NCI-H2171 (cell line): Measurements from ENCODE around the gene CBX6.
A peak's percentile ranks its signal among the peaks of the same experiment; 100 is the strongest.

ENCODE experiments used
- DNase-seq: peaks from one replicate; lab custom pipeline; 2025; lab: John Stamatoyannopoulos, UW

CBX6 gene

DNA sequence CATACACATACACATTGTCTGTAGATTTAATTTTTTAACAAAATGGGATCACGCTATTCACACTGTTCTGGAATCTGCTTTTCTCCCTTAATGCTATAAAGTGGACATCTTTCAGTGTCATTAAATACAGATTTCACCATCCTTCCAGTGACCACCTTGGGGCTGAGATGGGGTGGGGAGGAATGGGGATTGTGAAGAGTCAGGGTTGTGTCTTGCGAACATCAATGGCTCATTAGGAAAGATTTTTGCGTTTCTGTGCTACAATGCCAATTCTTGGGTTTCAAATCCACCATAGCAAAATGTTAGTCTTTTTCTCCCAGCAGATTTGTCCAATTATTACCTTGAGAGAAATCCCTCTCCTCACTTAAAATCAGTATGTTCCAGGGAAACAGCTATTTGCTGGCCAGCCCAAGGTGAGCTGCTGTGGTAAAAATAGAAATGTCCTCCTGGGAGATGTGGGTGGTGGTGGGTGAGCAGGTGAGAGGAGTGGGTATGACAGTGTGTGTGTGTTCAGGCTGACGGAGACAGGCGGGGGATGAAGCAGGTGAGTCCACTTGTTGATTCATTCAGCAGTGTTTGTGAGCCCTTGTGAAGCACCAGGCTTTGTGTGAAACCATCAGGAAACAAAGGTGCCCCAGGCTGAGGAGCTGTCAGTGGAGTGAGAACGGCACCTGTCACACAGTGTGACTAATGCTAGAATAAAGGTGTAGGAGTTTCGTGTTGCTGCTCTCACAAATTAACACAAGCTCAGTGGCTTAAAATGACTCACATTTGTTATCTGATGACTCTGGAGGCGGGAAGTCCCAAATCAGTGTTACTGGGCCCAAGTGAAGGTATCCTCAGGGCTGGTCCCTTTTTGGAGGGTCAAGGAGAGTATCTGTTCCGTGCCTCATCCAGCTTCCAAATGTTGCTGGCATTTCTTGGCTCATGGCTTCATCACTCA is 1.7 kb upstream of the CBX6 start:
- DNase-seq, result no peak

DNA sequence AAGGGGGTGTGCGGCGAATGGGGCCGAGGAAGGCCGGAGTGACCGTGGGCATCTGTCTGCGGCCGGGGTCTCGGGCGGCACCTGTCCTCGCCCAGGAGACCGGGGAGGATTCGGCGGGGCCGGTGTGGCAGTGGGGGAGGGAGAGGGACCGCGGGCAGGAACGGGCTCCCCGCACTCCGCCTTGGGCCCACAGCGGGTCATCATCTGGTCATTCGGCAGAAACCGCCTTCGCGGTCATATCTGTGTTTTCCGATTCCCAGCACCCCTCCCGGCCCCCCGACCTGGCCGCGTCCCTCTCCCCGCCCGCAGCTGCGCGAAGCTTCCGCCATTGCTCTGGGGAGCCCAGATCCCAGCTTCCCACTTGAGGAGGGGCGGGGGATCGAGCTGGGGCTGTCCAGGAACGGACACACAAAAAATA is 824 bp upstream of the CBX6 start:
- DNase-seq, result peak; percentile 46

DNA sequence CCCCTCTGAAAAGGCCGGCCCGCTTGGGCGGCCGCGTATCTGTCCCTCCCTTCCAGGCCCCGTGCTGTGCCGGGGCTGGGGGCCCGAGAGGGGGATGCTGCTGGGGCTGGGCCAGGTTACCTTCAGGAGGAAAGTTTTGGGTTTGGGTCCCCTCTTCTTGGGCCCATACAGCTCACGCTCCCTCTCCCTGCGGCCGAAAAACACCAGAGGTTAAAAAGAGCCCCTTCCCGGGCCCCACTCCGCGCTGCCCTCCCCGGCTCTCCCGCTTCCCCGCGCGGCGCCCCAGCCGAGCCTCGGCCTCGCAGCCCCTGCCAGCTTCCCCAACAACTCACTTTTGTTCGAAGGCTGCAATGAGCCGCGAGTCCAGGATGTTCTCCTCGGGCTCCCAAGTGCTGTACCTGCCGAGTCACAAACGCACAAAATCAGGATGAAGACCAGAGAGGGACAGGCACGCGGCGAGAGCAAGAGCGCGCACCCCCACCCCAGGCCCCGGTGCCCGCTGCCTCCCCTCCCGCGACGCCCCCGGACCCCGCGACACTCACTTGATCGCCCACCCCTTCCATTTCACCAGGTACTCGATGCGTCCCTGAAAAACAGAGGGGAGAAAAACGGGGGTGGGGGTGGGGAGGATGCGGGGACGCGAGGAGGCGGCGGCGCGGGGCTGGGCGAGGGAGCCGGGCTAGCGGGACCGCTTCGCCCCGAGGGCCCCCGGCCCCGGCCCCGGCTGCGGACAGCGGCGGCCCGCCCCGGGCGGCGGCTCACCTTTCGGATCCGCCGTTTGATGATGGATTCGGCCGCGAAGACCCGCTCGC is 450 bp downstream of the CBX6 start:
- no peak for DNase-seq

DNA sequence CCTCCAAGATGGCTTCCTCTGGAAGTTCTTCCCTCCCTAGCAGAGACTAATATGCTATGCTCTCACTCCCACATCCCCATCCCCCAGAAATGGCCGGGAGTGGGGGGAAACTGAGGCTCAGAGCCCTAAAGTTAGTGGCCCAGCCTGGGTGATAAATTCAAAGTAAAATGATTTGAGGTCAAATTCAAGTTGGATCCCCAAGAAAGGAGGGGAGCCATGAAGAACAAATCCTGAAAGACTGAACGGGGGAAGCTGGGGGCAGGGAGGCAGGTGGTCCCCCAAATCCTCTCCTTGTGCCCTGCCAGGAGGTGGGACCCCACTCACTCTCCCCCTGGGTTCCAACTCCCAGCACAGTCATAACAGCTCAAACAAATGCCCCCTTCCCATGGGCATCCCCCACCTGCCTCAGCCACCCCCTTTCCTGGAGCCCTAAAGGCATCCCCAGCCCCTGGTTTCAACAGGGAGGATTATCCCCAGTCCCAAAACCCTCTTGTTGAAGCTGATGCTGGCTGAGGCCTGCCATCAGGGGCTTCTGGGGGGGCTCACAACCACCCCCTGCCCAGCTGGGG is 1.1 kb downstream of the CBX6 start:
- DNase-seq, result no peak

DNA sequence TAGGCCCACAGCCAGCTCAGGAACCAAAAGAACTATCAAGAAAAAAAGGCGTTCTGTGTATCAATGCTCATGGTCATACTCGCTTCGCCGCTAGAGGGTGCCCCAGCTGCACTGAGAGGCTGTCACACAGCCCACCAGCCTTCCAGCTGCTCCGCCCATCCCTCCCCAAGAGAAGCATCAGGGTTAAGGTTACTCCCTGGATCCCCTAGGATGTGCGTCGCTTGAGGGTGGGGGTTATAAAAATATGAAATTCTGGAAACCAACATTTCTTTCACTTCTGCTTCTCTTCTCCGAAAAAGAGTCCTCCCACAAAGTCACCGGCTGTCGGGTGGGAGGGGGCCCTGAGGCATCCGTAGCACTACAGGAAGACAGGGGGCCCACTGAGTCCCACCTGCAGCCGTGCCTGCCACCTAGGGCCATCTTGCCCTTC is 1.7 kb downstream of the CBX6 start:
- DNase-seq, result peak; percentile 83

DNA sequence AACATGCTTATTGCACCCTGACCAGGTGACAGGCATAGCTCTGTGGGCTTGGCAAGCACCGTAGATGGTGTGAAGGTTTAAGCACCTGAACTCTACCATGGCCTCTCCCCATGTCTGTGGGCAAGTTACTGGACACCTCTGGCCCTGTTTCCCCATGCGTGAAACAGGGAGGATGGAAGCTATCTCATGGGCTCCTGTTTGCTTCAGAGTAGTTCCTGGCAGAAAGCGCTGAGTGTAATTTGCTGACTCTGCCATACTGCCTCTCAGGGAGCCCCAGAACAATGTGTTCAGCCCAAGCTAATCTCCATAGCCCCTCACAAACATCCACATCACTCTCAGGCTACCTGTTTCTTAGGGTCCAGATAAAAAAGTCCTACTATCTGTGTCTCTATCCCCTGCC is 2.4 kb downstream of the CBX6 start:
- no peak for DNase-seq

DNA sequence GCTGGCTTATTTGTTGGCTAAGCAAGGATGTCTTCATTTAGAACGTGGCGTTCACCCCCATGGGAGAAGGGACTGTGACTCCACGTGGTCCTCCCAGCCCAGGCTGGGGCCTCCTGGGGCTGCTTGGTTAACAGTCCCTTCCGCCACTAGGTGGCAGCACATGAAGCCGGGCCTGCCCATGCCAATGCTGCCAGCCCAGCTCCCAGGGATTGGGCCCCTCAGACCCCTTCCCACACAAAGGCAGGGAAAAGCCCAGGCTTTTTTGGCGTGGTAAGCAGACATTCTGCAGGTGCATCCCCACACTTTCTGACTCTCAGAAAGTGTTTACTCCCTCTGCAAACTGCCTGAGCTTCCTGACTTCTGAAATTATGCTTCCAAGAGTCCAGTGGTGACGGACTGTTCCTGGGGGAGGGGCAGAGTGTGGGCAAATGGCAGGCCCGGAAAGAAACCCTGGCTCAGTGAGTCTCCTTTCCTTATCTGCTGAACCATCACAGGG is 3.1 kb downstream of the CBX6 start:
- DNase-seq, result peak; percentile 66

DNA sequence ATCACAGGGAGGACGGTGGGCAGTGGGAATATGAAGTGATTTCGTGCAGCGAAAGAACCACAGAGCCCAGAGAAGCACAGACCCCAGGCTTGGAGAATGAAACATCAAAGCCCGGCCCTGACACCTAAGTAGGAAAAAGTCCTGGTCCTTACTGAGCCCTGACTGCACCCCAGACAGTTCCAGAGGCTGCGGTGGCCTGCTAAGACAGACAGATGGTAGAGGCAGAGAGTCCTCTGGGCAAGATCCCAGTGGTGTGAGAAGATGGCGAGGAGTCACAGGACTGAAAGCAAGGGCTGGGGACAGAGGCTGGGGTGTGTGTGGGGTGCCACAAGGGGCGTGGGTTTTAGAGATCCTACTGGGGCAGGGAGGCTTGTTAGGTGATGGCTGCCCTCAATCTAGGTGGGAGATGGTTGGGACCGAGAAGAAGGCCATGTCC is 3.7 kb downstream of the CBX6 start:
- DNase-seq, result no peak

DNA sequence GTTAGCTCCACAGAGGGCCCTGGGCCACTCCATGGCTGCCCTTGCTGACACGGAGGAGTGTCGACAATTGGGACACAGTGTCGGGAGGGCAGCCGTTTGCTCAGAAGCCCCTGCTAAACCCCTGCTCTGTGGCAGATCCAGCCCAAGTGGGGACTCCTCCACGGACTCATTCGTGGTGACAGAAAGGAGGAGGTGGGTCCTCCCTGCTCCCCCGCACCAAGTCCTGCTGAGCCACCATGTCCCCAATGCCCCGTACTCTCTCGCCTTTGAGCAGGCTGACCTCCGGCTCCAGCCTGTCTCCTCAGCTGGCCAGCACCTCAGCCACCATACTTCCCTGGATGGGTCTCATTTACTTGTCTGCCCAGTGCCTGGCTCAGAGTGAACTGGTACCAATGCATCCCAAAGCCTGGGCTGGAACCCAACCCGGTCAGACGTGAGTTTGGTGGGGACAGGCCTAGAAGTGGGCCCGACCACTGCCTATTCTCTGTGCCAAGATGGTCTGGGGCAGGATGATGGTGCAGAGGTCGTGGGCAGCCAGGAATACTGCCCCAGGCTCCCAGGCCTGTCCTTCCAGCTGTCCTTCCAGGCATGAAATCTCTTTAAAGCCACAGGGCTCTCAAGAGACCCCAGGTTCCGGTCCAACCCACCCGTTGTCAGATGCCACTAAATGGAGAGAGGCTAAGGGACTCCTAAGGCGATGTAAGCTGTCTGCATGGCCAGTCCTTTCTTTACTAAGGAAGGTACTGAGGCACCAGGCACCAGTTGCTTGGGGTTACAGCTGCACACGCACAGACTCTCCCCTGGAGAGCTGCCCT is 4.3 kb downstream of the CBX6 start:
- no peak for DNase-seq

DNA sequence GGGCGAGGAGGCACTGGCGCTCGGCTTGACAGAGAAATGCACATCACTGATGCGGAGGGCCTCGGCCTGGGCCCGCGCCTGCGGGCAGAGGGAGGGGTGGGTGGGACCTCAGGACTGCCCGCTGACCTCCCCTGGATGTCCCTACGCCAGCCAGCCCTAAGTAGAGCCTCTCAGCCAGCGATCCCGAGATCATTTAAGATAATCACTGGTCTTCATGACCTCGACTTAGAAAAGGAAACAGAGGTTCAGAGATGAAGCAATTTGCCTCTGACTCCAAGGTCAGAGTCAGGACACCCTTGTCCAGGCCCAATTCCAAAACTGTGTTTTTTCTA is 4.9 kb downstream of the CBX6 start:
- DNase-seq, result no peak

DNA sequence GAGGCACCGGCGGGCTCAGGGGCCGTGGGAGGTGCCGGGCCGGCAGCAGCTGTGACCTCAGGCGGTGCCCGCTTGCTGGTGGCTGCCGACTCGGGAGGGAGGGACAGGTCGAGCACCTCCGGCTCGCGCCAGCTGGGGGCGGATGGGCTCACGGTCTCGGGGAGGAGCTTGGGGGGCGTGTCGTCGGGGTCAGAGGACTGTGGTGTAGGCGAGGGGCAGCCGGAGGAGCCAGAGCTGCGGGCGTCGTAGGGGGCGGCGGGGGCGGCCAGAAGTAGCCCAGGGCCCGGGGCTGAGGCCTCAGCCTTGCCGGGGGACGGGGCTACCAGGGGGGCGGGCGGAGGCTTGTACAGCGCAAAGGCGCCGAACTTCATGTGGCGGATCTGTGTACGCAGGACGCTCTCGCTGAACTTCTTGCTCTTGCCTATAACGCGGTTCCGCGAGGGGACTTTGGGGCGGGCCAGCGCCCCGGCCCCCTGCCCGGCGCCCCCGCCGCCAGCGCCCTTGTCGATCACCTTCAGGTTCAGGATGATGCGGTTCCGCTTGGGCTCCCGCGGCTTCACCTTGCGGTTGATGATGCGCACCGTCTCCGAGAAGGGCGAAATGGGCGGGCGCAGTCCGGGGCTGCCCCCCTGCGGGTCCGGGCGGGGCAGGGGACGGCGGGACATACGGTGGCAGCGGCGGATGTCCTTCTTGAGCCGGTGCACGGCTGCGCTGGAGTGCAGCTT is 5.5 kb downstream of the CBX6 start:
- no peak for DNase-seq

DNA sequence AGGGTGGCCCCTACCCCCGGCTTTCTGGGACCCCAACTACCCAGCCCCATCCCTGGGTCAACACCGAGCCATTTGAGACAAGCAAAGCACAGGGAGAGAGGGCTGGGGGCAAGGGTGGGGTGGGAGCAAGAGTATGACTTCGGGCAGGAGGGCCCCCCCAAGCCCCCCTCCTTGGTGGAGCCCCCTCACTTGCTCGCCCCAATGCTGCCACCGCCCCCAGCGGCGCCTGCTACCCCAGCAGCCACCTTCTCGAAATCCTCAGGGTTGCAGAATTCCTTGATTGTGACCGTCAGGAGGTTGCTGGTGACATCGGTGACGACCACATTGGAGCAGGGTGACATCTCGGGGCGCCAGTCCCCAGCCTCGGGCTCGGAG is 6.0 kb downstream of the CBX6 start:
- DNase-seq, result no peak

DNA sequence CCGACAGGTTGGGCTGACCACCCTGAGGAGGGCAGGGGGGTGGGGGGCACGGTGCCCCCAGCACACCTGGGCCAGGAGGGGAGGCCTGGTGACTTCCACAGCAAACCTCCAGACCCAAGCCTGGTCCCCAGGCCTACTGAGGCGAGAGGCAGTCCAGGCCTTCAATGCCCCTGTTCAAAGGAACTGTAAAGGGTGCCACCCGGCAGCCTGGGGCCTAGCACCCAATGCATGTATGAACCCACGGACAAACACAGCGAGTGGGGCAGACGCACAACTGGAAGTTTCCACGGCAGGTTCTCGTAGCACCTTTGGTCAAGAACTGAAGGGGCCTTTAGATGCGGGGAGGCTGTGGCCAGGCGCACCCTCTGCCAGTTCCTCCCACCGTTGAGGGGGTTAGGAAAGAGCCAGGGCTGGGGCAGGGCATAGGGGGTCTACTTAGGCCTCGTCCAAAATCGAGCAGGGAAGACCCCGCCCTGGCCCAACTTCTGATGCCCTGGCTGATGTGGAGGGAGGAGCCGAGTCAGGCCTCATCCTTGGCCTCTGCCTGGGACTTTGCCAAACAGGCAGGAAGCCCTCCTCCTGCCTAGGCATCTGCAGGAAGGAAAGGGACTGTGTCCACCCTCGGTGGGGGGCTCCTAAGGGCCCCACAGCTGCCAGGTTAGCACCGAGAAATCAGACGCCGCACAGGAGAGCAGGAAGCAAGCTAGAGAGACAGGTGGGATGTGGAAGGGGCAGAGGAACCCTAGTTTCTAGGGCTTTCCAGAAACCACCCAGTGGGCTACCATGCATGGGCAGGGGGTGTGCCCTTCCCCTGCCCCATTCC is 6.6 kb downstream of the CBX6 start:
- DNase-seq, result no peak

DNA sequence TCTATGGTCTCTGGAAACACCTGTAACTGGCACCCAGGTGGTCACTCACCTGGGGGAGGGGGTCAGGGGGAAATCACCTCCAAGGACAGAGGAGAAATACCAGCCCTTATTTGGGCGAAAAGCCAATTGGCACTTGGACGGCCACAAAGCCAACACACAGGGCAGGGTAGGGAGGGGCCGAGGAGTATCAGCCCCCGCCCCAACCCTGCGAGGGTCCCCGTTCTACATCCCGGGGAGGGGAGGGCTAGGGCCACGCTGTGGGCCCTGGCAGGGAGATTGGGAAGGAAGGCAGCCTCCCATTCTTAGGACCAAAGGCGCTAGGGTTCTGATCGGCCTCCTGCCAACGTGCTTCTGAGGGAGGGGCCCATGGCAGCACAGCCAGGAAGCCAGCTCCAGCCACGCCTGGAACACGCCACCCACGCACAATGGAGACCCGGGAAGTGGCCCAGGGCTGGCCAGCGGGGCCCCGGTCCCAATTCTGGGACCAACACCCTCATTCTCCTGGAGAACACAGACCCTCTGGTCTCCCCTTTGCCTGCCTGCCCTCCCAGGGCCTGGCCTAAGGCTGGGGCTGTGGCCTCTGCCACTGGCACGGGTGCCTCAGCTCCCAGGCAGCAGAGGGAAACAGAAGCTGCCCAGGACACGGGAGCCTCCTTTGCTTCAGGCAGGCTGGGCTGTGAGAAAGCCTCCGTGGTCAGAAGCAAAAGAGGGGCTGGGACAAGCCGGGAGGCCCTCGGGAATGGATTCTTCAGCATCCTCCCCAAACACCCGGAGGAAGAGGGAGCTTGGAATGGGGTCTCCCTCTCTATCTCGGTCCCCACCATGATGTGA is 7.4 kb downstream of the CBX6 start:
- DNase-seq, result no peak

DNA sequence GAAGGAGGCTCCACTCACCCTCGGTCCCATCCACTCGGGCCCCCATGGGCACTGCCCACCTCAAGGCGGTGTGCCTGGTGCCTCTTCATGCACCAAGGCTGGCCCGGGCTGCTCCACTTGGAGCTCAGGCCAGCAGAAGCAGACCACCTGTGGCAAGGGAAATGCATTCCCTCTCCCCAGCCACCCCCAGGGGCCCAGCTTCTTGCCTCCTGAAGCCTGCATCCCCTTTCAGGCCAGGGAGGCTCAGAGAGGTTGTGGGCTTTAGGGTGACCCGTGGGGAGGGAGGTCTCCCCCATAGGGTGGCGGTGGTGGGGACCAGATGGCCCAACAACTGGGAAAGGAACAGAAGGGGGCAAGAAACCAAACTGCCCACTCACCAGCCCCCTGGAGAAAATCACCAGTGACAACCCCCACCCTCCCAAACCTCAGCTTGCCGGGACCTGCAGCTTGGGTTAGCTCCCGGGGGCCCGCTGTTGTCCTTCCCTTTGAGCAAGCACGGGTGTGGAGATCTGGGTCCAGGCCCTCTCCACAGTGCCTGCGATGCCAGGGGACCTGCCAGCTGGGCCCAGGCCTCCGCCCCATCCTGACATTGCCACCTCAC is 8.4 kb downstream of the CBX6 start:
- DNase-seq, result no peak

DNA sequence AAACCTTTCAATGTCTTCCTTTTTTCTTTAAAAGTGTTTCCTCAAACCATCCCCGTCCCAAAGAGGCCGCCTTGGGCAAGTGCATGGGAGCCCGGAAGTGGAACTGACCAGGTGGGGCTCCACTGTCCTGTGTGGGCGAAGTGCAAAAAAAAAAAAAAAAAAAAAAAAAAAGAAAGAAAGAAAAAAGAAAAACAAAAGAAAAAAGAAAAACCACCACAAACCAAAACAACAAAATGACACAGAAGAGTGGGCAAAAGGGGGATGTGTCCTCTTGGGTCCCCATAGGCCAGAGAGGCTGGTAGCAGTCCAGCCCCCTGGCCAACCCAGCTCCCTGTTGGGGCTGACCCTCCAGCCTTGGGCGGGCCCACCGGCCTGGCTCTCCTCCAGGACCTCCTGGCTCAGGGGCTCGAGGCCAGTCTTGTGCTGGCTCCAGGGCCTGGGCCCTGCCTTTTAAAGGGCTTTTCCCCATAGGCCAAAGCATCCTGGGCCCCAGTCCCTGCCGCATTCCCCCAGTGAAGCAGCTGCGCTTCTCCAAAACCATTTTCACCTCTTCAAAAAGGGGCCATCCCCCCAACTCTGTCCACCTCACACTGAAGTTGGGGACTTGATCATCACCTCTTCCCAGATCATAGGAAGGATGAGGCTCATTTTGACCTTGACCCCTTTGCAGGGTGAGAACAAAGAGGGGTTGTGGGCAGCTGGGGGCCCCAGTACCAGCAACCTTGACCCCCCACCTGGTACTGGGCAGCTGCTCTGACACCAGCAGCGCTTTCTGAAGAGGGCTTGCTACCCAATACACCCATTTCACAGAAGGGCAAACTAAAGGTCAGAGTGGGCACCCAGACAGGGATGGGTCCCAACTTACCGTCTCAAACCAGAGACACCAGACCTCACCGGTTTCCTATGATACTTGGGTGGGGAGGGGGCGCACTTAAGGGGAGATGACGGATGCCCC is 9.4 kb downstream of the CBX6 start:
- DNase-seq, result no peak

DNA sequence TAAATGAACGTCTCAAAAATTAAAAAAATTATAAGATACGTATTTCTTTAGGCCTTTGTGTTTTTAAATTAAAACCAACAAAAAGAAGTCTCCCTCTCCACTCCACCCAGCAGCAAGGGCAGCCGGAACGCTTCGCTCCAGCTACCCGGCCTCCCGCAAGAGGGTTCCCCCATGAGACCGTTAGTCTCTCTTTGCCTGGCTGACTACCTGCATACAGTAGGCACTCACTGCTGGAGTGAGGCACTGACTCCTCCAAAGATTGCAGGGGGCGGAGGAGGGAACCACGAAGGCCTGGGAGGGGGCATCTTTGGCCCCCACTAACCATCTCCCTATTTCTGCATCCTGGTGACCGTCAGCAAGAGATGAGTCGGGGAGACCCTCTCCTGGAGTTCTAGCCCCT is 10.1 kb downstream of the CBX6 start:
- DNase-seq, result no peak
